Left ventricle myocardium inferior (tissue), 1 donor: ENCODE results near the gene FNIP1. TPM values are rescaled to one million over a fixed set of nuclear protein-coding genes. Genes with fewer than 3 reads are reported as not detected.
"Not testable (repeated sequence)": the region's sequence is repeated elsewhere in the genome, so short reads cannot be mapped to it uniquely, and the experiment has no call there.

Experiments used
- DNase-seq: peaks from one replicate; pipeline ENCODE4 v3.0.0-alpha.2; 2020
- H3K27ac ChIP-seq: fragments of 200-600 bp; replicated peaks from 2 replicates; pipeline ENCODE4 v1.8.0; 2021
- H3K27me3 ChIP-seq: fragments of 200-600 bp; 2 replicates; pipeline ENCODE4 v1.8.0; 2021; ENCODE audit warnings: low read depth
- H3K36me3 ChIP-seq: fragments of 200-600 bp; 2 replicates; pipeline ENCODE4 v1.8.0; 2021
- H3K4me1 ChIP-seq: fragments of 200-600 bp; 2 replicates; pipeline ENCODE4 v1.8.0; 2021
- H3K4me3 ChIP-seq: fragments of 200-600 bp; 2 replicates; pipeline ENCODE4 v1.8.0; 2021; ENCODE audit warnings: mild to moderate bottlenecking, moderate library complexity
- H3K9me3 ChIP-seq: fragments of 200-600 bp; replicated peaks from 2 replicates; pipeline ENCODE4 v1.8.0; 2021
- intact Hi-C: fragments of 100-400 bp; cut with micrococcal nuclease; formaldehyde crosslinking; loops from one replicate; pipeline ENCODE4 v1.11.0; 2022
- long read RNA-seq: library from polyadenylated mRNA; unstranded; transcript quantifications from one replicate; pipeline ENCODE4 v2.0.0, GENCODE V29; 2021
- total RNA-seq: library from RNA; stranded (reverse); fragmentation: NEBNext Ultra II Directional; extraction: Animal tissue kit (Norgen Biotek cat#: 25700); gene quantifications from one replicate; pipeline ENCODE4 v1.2.1, GENCODE V29; 2021
- TF ChIP-seq, protein P1 (sequence below): fragments of 200-600 bp; IDR thresholded peaks from 2 replicates; pipeline ENCODE4 v1.8.0; 2021; ENCODE audit warnings: antibody characterized with exemption, mild to moderate bottlenecking, borderline replicate concordance
- donor health status: DM: no; HTN: yes; CAD: no; lungs with severe emphysema.

The FNIP1 gene
- 30.6 TPM for total RNA-seq
- long read RNA-seq, full-length matches to known transcripts = 10 of 16 reads
- long read RNA-seq, partial matches to known transcripts = 4 of 16 reads
- long read RNA-seq, other reads (novel, unspliced or antisense) = 2 of 16 reads

- H3K27me3 ChIP-seq = no peaks in the 10 kb centered on the region
- H3K36me3 ChIP-seq = no peaks in the 10 kb centered on the region
- H3K4me1 ChIP-seq = peaks cover 56% of the 10 kb centered on the region
- intact Hi-C loops = no loop called here
- H3K9me3 ChIP-seq = no peaks in the 10 kb centered on the region
- H3K4me3 ChIP-seq = peak within 1 kb of the TSS; percentile 95
- H3K27ac ChIP-seq = peak within 1 kb of the TSS; percentile 99
- peak; percentile 100 for DNase-seq
- TF ChIP-seq, protein P1, sequence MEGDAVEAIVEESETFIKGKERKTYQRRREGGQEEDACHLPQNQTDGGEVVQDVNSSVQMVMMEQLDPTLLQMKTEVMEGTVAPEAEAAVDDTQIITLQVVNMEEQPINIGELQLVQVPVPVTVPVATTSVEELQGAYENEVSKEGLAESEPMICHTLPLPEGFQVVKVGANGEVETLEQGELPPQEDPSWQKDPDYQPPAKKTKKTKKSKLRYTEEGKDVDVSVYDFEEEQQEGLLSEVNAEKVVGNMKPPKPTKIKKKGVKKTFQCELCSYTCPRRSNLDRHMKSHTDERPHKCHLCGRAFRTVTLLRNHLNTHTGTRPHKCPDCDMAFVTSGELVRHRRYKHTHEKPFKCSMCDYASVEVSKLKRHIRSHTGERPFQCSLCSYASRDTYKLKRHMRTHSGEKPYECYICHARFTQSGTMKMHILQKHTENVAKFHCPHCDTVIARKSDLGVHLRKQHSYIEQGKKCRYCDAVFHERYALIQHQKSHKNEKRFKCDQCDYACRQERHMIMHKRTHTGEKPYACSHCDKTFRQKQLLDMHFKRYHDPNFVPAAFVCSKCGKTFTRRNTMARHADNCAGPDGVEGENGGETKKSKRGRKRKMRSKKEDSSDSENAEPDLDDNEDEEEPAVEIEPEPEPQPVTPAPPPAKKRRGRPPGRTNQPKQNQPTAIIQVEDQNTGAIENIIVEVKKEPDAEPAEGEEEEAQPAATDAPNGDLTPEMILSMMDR = no peak
Observed at GRCh38 chr5:131796793-131797693, at the start of gene FNIP1. Gene FNIP1, minus strand, starts transcription at chr5:131797017. Its CDS starts 96 bp downstream, at chr5:131796921.

- Histone ChIP-seq H3K4me3 (no peak overlapping the region), H3K27ac (no peak overlapping the region), H3K36me3 (no peaks in the 10 kb centered on the region), H3K4me1 (no peaks in the 10 kb centered on the region), H3K9me3 (peaks cover 56% of the 10 kb centered on the region), H3K27me3 (no peaks in the 10 kb centered on the region)
- TF ChIP-seq, protein P1 = no peak
- intact Hi-C loops = no loop called here
- DNase-seq = no peak
Observed at GRCh38 chr5:131846536-131846935, 49.7 kb upstream of the FNIP1 start.

- Histone ChIP-seq H3K4me3 (no peak overlapping the region), H3K9me3 (peaks cover 56% of the 10 kb centered on the region), H3K4me1 (no peaks in the 10 kb centered on the region), H3K27me3 (no peaks in the 10 kb centered on the region), H3K27ac (no peak overlapping the region), H3K36me3 (no peaks in the 10 kb centered on the region)
- TF ChIP-seq, protein P1 = no peak
- intact Hi-C loops = no loop called here
- no peak for DNase-seq
Observed at GRCh38 chr5:131845828-131846227, 49.0 kb upstream of the FNIP1 start.

DNA sequence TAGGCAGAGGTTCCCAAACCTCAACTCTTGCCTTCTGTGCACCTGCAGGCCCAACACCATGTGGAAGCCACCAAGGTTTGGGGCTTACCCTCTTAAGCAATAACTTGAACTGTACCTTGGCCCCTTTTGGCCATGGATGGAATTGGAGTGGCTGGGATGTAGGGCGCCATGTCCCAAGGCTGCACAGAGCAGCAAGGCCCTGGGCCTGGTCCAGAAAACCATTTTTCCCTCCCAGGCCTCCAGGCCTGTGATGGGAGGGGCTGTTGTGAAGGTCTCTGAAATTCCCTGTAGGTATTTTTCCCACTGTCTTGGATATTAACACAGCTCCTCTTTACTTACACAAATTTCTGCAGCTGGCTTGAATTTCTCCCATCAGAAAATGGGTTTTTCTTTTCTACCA lies 46.2 kb upstream of the FNIP1 start:
- H3K4me1 ChIP-seq, DNase-seq, H3K27ac ChIP-seq, intact Hi-C loops, H3K4me3 ChIP-seq, H3K27me3 ChIP-seq, H3K36me3 ChIP-seq: not testable (repeated sequence)
- peaks cover 47% of the 10 kb centered on the region for H3K9me3 ChIP-seq

DNA sequence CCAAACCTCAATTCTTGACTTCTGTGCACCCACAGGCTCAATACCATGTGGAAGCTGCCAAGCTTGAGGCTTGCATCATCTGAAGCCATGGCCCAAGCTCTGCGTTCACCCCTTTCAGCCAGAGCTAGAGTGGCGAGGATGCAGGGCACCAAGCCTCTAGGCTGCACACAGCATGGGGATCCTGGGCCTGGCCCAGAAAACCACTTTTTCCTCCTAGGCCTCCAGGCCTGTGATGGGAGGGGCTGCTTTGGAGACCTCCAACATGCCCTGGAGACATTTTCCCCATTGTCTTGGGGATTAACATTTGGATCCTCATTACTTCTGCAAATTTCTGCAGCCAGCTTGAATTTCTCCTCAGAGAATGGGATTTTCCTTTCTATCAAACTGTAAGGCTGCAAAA lies 35.9 kb upstream of the FNIP1 start:
- intact Hi-C loops, DNase-seq, H3K27ac ChIP-seq, H3K4me1 ChIP-seq, H3K36me3 ChIP-seq, H3K4me3 ChIP-seq, H3K27me3 ChIP-seq, H3K9me3 ChIP-seq: not testable (repeated sequence)

DNA sequence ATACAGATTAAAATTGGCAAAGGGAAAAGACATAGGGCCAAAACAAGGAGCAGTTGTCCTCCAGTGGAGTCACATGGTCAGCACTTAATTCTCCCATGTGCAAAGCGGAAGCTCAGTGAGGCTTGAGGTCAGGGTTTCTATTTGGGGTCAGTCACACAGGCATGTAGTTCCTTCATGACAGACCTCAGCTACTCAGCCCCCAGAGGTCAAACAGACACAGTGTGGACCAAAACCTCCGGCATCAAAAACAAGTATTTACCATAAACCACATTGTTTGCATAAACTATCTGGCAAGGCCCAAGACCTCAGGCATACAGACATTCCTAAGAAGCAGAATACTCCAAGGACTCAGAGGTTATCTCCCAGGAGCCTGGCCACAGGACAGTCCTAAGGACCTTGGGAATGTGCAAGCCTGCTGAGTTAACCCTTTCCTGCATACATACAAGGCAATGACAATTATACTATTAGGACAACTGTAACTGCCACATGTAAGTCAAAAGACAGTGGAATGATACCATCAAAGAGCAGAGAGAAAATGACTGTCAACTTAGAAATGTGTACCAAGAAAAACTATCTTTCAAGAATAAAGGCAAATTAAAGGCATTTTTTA lies 28.7 kb upstream of the FNIP1 start:
- DNase-seq = no peak
- intact Hi-C loops = no loop called here
- H3K4me3 ChIP-seq = no peak overlapping the region
- H3K27me3 ChIP-seq = peaks cover 3% of the 10 kb centered on the region
- no peaks in the 10 kb centered on the region for H3K4me1 ChIP-seq
- TF ChIP-seq, protein P1 = no peak
- H3K27ac ChIP-seq = no peak overlapping the region
- H3K9me3 ChIP-seq = peaks cover 26% of the 10 kb centered on the region
- H3K36me3 ChIP-seq = peaks cover 10% of the 10 kb centered on the region
